Measurements from ENCODE around the gene PGBD2. TPM values are rescaled to one million over a fixed set of nuclear protein-coding genes. Genes with fewer than 3 reads are reported as not detected.
"Not testable (repeated sequence)": the region's sequence is repeated elsewhere in the genome, so short reads cannot be mapped to it uniquely, and the experiment has no call there.

The PGBD2 gene
- total RNA-seq, 2 donors from 2014 or later = 6.3 to 7.5 TPM

DNA sequence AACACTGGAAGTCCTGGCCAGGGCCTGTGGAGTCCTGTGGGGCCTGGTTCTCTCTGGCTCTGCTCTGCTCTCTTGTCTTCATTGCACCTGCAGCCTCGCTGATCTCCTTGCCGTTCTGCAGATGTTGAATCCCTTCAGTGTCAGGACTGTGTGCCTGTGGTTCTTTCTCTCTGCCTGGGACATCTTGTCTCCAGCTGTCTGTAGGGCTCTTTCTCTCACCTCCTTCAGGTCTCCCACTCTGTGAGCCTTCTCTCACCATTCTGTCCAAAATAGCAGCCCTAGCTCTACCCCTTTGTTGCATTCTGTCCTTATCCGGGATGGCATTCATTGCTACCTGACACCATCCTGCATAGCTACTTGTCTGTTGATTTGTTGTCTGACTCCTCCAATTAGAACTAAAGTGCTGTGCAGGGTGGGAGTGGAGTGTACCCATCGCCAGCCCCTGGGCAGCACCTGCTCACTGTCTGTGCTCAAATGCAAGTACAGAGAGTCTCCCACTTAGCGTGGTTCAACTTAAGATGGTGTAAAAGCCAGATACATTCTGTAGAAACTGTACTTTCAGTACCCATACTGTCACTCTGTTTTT lies 8.9 kb downstream of the PGBD2 start:
- DNase-seq (no peak), ATAC-seq (no peak)
- 94 to 96% methylated on average over 5 of the region's 5 CpGs for WGBS, 2 donors
- Histone ChIP-seq H3K4me1 (peaks cover 5% of the 10 kb centered on the region), H3K36me3 (replicated peaks in 1 of 2; ENCODE audit: insufficient read depth in 1 of 2, low read depth in 2 of 2) (peaks cover 0 to 27% of the 10 kb centered on the region in 2 donors), H3K27ac (no peak overlapping the region), H3K27me3 (no peaks in the 10 kb centered on the region), H3K4me3 (no peak overlapping the region), H3K9me3 (no peaks in the 10 kb centered on the region)
- no peak for TF ChIP-seq POLR2A (IDR thresholded peaks at IDR 0.05)
- TF ChIP-seq, protein P1, sequence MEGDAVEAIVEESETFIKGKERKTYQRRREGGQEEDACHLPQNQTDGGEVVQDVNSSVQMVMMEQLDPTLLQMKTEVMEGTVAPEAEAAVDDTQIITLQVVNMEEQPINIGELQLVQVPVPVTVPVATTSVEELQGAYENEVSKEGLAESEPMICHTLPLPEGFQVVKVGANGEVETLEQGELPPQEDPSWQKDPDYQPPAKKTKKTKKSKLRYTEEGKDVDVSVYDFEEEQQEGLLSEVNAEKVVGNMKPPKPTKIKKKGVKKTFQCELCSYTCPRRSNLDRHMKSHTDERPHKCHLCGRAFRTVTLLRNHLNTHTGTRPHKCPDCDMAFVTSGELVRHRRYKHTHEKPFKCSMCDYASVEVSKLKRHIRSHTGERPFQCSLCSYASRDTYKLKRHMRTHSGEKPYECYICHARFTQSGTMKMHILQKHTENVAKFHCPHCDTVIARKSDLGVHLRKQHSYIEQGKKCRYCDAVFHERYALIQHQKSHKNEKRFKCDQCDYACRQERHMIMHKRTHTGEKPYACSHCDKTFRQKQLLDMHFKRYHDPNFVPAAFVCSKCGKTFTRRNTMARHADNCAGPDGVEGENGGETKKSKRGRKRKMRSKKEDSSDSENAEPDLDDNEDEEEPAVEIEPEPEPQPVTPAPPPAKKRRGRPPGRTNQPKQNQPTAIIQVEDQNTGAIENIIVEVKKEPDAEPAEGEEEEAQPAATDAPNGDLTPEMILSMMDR (IDR thresholded peaks at IDR 0.05) = no peak
- intact Hi-C loops (cut with DNase I) = no loop called here

GRCh38 chr1:248918131-248918530 lies 12.1 kb downstream of the PGBD2 start:
- intact Hi-C loops (cut with DNase I) = no loop called here
- H3K9me3 ChIP-seq = no peaks in the 10 kb centered on the region
- no peaks in the 10 kb centered on the region for H3K4me1 ChIP-seq
- WGBS, 2 donors = 81 to 86% methylated on average over 8 of the region's 8 CpGs
- H3K27me3 ChIP-seq = no peaks in the 10 kb centered on the region
- H3K36me3 ChIP-seq (replicated peaks in 1 of 2; ENCODE audit: insufficient read depth in 1 of 2, low read depth in 2 of 2) = peaks cover 0 to 27% of the 10 kb centered on the region in 2 donors
- H3K4me3 ChIP-seq = no peak overlapping the region
- ATAC-seq = no peak
- H3K27ac ChIP-seq = no peak overlapping the region
- TF ChIP-seq, protein P1 (IDR thresholded peaks at IDR 0.05) = no peak
- TF ChIP-seq POLR2A (IDR thresholded peaks at IDR 0.05) = no peak
- DNase-seq = no peak

DNA sequence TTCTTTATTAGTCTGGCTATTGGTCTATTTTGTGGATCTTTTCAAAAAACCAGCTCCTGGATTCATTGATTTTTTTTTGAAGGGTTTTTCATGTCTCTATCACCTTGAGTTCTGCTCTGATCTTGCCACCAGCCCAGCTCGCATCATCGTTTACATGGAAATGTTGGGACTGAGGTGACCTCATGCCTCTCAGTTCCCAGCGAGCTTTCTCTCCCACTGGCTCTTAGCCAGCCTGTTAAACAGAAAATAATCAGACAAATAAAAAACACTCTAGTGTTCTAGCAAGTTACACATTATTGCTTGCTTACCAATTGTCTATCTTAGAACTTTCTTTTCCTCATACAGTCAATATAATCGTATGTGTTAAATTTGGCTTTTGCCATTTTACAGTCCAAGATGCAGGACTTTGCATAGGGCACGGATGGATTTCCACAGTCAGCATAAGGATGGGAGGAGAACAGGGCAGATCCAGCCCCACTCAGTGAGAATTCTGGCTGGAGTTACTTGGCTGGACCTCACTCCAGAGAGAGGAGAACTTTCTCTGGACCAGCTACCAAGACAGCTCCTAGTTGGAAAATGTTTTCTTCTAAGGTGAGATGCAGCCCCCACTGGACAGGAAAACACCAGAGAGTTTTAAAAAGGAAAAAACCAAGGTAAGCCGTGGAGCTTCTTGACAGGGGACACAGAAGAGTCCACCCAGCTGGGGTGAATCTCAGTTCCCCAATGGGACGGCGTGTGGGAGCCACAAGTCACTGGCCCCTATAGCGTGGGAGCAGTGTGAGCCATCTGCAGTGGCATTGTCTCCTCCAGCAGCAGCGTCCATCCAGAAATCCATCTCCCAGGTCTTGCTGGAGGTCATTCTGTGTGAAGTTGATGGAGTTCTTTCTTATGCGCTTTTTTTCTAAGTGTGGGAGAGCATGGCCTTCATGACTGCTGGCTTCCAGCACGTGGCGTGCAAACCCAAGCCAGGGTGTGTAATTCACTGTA lies 17.6 kb downstream of the PGBD2 start:
- 65 to 71% methylated on average over 13 of the region's 13 CpGs for WGBS, 2 donors

DNA sequence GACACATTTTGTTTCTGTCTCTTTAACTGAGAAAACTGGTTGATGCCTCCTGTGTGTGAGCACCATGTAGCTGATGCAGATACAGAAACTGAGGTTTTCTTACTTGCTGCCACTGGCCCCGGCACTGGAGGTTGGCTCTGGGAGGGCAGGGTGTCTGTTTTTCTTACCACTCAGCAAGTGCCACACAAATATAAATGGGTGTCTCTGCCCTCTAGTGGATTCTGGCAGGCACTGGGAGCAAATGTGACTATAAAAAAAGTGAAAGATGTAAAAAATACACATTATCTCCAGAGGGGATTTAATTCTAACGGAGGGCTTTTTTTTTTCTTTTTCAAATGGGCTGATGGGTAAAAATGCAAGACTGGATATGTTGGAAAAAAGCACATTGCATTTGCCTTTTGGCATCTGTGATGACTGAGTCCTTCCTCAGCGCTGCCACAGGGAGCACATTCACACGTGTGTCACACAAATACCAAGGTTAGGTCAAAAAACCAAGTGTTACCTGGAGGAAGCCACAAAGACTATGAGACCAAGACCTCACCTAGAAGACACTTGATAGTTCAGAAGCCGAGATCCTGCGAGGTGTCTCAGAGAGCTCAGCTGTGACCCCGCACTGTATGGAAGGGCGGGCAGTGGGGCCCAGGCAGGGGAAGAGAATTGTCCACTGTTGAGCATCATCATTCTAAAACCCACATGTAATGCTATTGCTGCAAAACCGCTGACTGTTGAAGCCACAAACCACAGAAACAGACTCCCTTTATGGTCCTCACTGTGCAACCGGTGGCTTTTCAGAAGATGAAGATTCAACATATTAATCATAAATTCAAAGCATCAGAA lies 18.9 kb downstream of the PGBD2 start:
- peaks cover 16% of the 10 kb centered on the region for H3K4me1 ChIP-seq
- TF ChIP-seq POLR2A (IDR thresholded peaks at IDR 0.05) = no peak
- TF ChIP-seq, protein P1 (IDR thresholded peaks at IDR 0.05) = peak; percentile 21 to 65 (median 59)
- H3K9me3 ChIP-seq = no peaks in the 10 kb centered on the region
- no peak overlapping the region for H3K27ac ChIP-seq
- 57 to 65% methylated on average over 10 of the region's 10 CpGs for WGBS, 2 donors
- H3K4me3 ChIP-seq = no peak overlapping the region
- peak; percentile 34 to 57 (median 47) for DNase-seq
- no peaks in the 10 kb centered on the region for H3K27me3 ChIP-seq
- peak; percentile 83 for ATAC-seq
- intact Hi-C loops (cut with DNase I) = no loop called here
- no peaks in the 10 kb centered on the region for H3K36me3 ChIP-seq (replicated peaks in 1 of 2; ENCODE audit: insufficient read depth in 1 of 2, low read depth in 2 of 2)

More for the DNA sequence above, 17.6 kb downstream of the PGBD2 start:
- Histone ChIP-seq H3K27me3 (no peaks in the 10 kb centered on the region), H3K4me3 (no peak overlapping the region), H3K4me1 (peaks cover 16% of the 10 kb centered on the region), H3K36me3 (replicated peaks in 1 of 2; ENCODE audit: insufficient read depth in 1 of 2, low read depth in 2 of 2) (no peaks in the 10 kb centered on the region), H3K27ac (peak overlapping the region in 2 of 4 donors; percentile 46 to 61), H3K9me3 (no peaks in the 10 kb centered on the region)
- intact Hi-C loops (cut with DNase I) = no loop called here
- no peak for TF ChIP-seq POLR2A (IDR thresholded peaks at IDR 0.05)
- TF ChIP-seq, protein P1 (IDR thresholded peaks at IDR 0.05) = no peak
- DNase-seq (peak in 3 of 4 donors; percentile 22 to 46 (median 43)), ATAC-seq (peak; percentile 71)

DNA sequence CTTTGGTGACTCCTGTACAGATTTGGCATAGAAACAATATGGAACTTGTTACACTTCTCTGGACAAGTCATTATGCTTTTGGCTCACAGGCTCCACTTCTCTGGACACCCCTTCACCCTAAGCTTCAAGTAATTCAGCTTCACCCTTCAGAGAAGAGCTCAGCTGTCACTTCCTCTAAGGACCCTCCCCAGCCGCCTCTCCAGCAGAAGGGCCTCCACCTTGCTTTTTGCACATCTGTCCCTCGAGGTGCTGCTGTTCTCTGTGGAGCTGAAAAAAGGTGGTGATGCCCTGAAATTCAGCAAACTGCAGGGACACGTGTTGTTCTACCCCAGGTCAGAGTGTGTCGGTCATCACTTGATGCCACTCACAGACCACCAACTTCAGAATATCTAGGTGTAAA lies 19.8 kb downstream of the PGBD2 start:
- H3K36me3 ChIP-seq (replicated peaks in 1 of 2; ENCODE audit: insufficient read depth in 1 of 2, low read depth in 2 of 2); intact Hi-C loops (cut with DNase I); H3K27me3 ChIP-seq; H3K4me3 ChIP-seq; H3K27ac ChIP-seq; H3K9me3 ChIP-seq; ATAC-seq; DNase-seq: not testable (repeated sequence)
- WGBS, 2 donors = 71 to 76% methylated on average over 4 of the region's 4 CpGs
- peaks cover 16% of the 10 kb centered on the region for H3K4me1 ChIP-seq
